Colonic mucosa (tissue), 4 donors: ENCODE results near the gene FOXA3. TPM values are rescaled to one million over a fixed set of nuclear protein-coding genes. Genes with fewer than 3 reads are reported as not detected.

Source experiments
- DNase-seq: peaks from one replicate; pipeline ENCODE4 v3.0.0-alpha.2; 2020
- H3K27ac ChIP-seq: fragments of 200-600 bp; one replicate; pipeline ENCODE4 v1.8.0; 2021
- H3K27me3 ChIP-seq: fragments of 200-600 bp; one replicate; pipeline ENCODE4 v1.8.0; 2021
- H3K36me3 ChIP-seq: fragments of 200-600 bp; one replicate; pipeline ENCODE4 v1.8.0; 2021
- H3K4me1 ChIP-seq: fragments of 200-600 bp; one replicate; pipeline ENCODE4 v1.8.0; 2021; ENCODE audit warnings: mild to moderate bottlenecking
- H3K4me3 ChIP-seq: fragments of 200-600 bp; one replicate; pipeline ENCODE4 v1.8.0; 2021
- H3K9ac ChIP-seq, 2 donors: one replicate each; pipeline ENCODE4 v1.7.0; 2013; ENCODE audit warnings: control low read depth in 2 of 2, low read depth in 2 of 2, low read length in 2 of 2
- H3K9me3 ChIP-seq: fragments of 200-600 bp; one replicate; pipeline ENCODE4 v1.8.0; 2021
- intact Hi-C: fragments of 100-400 bp; cut with DNase I; formaldehyde crosslinking; loops from one replicate; pipeline ENCODE4 v1.14.1; 2022
- total RNA-seq, 2 donors: library from RNA; stranded (reverse); fragmentation: NEBNext Ultra II Directional in 1 of 2; extraction: Animal tissue kit (Norgen Biotek cat#: 25700) in 1 of 2; gene quantifications; one replicate each; pipeline ENCODE4 v1.2.1, GENCODE V29; 2021
- TF ChIP-seq, protein P1 (sequence below): fragments of 200-600 bp; IDR thresholded peaks from one replicate; pipeline ENCODE4 v1.8.0; 2022; ENCODE audit warnings: antibody characterized with exemption, mild to moderate bottlenecking
- donor health status: healthy.
- donor health status: DM: no; HTN: no; CAD: no.
- donor health status: DM: no; HTN: no; CAD: no.

FOXA3 gene
- total RNA-seq, 2 donors from 2014 or later, result 48.5 to 55.9 TPM

DNA sequence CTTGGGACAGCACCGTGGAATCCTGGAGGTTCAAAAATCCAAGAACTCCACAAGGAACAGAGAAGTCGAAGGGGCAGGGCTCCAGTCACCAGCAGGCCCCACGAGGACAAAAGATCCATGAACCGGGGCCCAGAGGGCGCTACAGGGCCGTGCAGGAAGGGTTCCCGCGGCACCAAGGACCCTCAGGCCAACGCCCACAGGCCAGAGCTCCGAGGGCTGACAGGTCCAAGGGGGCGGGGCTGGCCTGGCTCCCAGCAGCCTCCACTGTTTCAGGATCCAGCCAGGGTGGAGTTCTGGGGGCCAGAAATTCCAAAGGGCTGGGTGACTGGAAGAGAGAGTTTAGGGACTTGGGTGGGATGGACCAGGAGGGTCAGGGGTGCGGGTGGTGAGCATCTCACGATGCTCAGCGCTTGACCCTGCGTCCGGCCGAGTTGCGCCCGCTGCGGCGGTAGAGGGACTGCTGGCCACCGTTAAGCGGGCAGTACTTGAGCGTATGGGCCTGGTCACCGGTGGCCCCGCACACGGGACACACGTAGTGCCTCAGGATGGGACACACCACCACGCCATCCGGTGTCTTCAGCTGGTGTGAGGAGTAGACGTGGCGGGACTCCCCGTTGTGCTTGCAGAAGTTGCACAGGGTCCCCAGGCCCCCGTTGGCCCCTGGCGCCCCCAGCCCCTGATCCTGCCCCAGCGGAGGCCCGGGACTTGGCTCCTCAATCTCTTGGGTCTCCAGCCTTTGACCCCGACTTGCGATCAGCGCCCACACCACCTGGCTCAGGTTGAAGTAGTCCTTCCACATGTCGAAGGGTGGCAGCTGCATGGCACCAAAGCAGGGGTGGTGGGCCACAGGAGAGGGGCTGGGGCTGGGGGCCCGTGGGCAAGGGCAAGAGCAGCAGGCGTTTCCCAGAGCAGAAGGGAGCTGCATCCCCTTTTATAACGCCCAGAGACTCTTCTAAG is 50.0 kb downstream of the FOXA3 start, which contains the start of gene NANOS2:
Gene NANOS2 (minus strand): TSS at position 905 of the 957 bp plus-strand sequence. CDS start 85 bp downstream, at position 820.
- no peak for DNase-seq
- no peaks in the 10 kb centered on the region for H3K36me3 ChIP-seq
- H3K4me1 ChIP-seq, result no peaks in the 10 kb centered on the region
- H3K27ac ChIP-seq, result no peak within 1 kb of the TSS
- intact Hi-C loops, result no loop called here
- H3K9me3 ChIP-seq, result no peaks in the 10 kb centered on the region
- H3K4me3 ChIP-seq, result no peak within 1 kb of the TSS
- TF ChIP-seq, protein P1, sequence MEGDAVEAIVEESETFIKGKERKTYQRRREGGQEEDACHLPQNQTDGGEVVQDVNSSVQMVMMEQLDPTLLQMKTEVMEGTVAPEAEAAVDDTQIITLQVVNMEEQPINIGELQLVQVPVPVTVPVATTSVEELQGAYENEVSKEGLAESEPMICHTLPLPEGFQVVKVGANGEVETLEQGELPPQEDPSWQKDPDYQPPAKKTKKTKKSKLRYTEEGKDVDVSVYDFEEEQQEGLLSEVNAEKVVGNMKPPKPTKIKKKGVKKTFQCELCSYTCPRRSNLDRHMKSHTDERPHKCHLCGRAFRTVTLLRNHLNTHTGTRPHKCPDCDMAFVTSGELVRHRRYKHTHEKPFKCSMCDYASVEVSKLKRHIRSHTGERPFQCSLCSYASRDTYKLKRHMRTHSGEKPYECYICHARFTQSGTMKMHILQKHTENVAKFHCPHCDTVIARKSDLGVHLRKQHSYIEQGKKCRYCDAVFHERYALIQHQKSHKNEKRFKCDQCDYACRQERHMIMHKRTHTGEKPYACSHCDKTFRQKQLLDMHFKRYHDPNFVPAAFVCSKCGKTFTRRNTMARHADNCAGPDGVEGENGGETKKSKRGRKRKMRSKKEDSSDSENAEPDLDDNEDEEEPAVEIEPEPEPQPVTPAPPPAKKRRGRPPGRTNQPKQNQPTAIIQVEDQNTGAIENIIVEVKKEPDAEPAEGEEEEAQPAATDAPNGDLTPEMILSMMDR, result no peak
- no peak within 1 kb of the TSS for H3K9ac ChIP-seq
- H3K27me3 ChIP-seq, result no peaks in the 10 kb centered on the region

DNA sequence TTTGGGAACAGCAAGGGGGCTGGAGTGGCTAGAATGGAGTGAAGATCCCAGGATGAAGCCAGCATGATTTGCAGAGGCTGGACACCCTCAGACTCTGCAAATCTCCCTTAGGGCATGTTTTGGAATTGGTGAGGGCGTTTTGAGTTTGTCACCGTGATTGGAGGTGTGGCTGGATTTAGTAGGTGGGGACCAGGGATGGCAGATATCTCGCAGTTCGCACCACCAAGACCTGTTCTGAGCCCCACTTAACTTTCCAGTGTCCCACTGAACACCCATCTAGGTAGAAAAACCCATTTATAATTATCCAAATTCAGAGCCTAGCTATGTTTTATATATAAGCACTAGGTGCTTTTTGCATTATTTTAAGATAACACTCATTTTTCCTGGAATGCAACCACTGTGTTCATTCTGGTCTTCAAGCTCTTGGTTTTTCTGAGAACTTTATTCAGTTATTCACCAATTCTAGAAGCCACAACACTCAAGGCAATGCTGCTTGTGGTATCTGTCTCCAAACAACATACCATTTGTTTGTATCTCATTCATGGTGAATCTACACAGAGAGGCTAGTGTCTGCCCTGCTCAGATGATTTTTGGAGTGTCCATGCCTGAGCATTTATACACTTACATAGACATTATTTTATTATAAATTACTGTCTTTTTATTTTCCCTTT is 53.4 kb downstream of the FOXA3 start:
- intact Hi-C loops, result no loop called here
- no peaks in the 10 kb centered on the region for H3K36me3 ChIP-seq
- DNase-seq, result no peak
- TF ChIP-seq, protein P1, result no peak
- no peak overlapping the region for H3K9ac ChIP-seq
- H3K4me1 ChIP-seq, result no peaks in the 10 kb centered on the region
- H3K27me3 ChIP-seq, result no peaks in the 10 kb centered on the region
- H3K4me3 ChIP-seq, result no peak overlapping the region
- H3K27ac ChIP-seq, result no peak overlapping the region
- no peaks in the 10 kb centered on the region for H3K9me3 ChIP-seq

DNA sequence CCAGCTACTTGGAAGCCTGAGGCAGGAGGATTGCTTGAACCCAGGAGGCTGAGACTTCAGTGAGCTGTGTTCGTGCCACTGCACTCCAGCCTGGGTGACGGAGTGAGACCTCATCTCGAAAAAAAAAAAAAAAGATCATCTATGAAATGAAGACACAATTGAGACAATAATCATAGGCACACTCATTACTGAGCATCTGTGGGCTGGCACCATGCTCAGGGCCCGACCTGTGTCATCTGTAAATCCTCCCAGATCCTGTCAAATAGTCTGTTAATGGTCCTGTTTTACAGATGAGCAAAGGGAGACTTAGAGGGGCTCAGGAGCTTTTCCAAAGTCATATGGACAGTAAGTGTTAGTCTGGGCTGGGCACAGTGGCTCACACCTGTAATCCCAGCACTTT is 54.6 kb downstream of the FOXA3 start:
- no peaks in the 10 kb centered on the region for H3K9me3 ChIP-seq
- no peak overlapping the region for H3K27ac ChIP-seq
- no peaks in the 10 kb centered on the region for H3K27me3 ChIP-seq
- TF ChIP-seq, protein P1, result no peak
- no peak overlapping the region for H3K4me3 ChIP-seq
- H3K36me3 ChIP-seq, result no peaks in the 10 kb centered on the region
- H3K4me1 ChIP-seq, result no peaks in the 10 kb centered on the region
- no peak for DNase-seq
- intact Hi-C loops, result no loop called here
- no peak overlapping the region for H3K9ac ChIP-seq

DNA sequence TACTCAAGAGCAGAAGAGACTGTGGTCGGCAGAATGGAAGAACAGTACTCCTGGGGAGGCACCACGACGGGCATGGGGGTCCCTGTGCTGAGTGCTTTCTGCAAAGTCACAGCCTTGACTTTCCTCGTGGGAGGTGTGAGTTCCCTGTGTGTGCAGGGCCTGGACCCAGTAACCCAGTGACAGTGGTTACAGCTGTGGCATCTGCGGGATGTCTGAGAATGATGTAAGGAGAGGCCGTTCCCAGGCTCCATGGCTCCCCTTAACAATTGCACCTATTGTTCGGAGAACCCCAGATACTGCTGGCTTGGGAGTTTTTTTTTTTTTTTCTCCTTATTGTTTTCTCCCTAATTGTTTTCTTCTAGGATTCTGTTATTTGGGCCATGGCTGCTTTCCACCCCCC is 55.6 kb downstream of the FOXA3 start:
- H3K9ac ChIP-seq, result no peak overlapping the region
- H3K4me1 ChIP-seq, result no peaks in the 10 kb centered on the region
- no peaks in the 10 kb centered on the region for H3K36me3 ChIP-seq
- H3K4me3 ChIP-seq, result no peak overlapping the region
- intact Hi-C loops, result no loop called here
- no peaks in the 10 kb centered on the region for H3K9me3 ChIP-seq
- no peak overlapping the region for H3K27ac ChIP-seq
- no peak for DNase-seq
- no peaks in the 10 kb centered on the region for H3K27me3 ChIP-seq
- TF ChIP-seq, protein P1, result no peak

DNA sequence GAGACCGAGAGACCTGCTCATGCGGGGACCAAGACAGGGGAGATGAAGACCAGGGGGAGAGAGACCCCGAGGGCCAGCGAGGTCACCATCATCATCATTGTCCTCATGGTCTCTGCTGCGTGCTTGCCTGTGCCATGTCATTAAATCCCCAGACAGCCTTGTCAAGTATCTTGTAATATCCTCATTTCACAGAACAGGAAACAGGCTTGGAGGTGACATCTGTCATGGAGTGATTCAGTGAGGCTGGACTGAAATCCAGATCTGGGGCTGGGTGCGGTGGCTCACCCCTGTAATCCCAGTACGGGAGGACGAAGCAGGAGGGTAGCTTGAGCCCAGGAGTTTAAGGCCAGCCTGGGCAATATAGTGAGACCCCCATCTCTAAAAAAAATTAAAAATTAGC is 56.3 kb downstream of the FOXA3 start:
- no peaks in the 10 kb centered on the region for H3K9me3 ChIP-seq
- TF ChIP-seq, protein P1, result no peak

More for the DNA sequence above, 56.3 kb downstream of the FOXA3 start:
- H3K9ac ChIP-seq, result no peak overlapping the region
- no peak overlapping the region for H3K27ac ChIP-seq
- intact Hi-C loops, result no loop called here
- DNase-seq, result no peak
- no peak overlapping the region for H3K4me3 ChIP-seq
- H3K4me1 ChIP-seq, result no peaks in the 10 kb centered on the region
- no peaks in the 10 kb centered on the region for H3K36me3 ChIP-seq
- H3K27me3 ChIP-seq, result no peaks in the 10 kb centered on the region
